ENCODE results near the gene DEPDC5.

DEPDC5 gene

GRCh38 chr22:31895411-31896123 is 141.7 kb downstream of the DEPDC5 start:
- no peak for DNase-seq (ENCODE audit: low read depth)

- no peak for DNase-seq (ENCODE audit: low read depth)
Observed at GRCh38 chr22:31896472-31896871, 142.7 kb downstream of the DEPDC5 start.

GRCh38 chr22:31897842-31898805 is 144.3 kb downstream of the DEPDC5 start:
- no peak for DNase-seq (ENCODE audit: low read depth)

GRCh38 chr22:31898926-31899325 is 145.1 kb downstream of the DEPDC5 start:
- DNase-seq (ENCODE audit: low read depth), result no peak

GRCh38 chr22:31899669-31900068 is 145.8 kb downstream of the DEPDC5 start:
- DNase-seq (ENCODE audit: low read depth), result no peak

- no peak for DNase-seq (ENCODE audit: low read depth)
Observed at GRCh38 chr22:31901388-31902137, 147.7 kb downstream of the DEPDC5 start.

- DNase-seq (ENCODE audit: low read depth), result no peak
Observed at GRCh38 chr22:31904651-31905050, 150.8 kb downstream of the DEPDC5 start.

- DNase-seq (ENCODE audit: low read depth), result no peak
Observed at GRCh38 chr22:31905356-31905755, 151.5 kb downstream of the DEPDC5 start.

- DNase-seq (ENCODE audit: low read depth), result no peak
Observed at GRCh38 chr22:31906086-31906485, 152.3 kb downstream of the DEPDC5 start.

- no peak for DNase-seq (ENCODE audit: low read depth)
Observed at GRCh38 chr22:31906569-31906968, 152.8 kb downstream of the DEPDC5 start.

- no peak for DNase-seq (ENCODE audit: low read depth)
Observed at GRCh38 chr22:31909977-31910376, 156.2 kb downstream of the DEPDC5 start.

GRCh38 chr22:31911565-31912406 is 158.0 kb downstream of the DEPDC5 start:
- DNase-seq (ENCODE audit: low read depth), result no peak

GRCh38 chr22:31912407-31912743 is 158.6 kb downstream of the DEPDC5 start:
- no peak for DNase-seq (ENCODE audit: low read depth)

GRCh38 chr22:31915586-31915985 is 161.8 kb downstream of the DEPDC5 start:
- DNase-seq (ENCODE audit: low read depth), result no peak

GRCh38 chr22:31917227-31917921 is 163.6 kb downstream of the DEPDC5 start:
- DNase-seq (ENCODE audit: low read depth), result no peak

- DNase-seq (ENCODE audit: low read depth), result no peak
Observed at GRCh38 chr22:31919730-31920129, 165.9 kb downstream of the DEPDC5 start.

- no peak for DNase-seq (ENCODE audit: low read depth)
Observed at GRCh38 chr22:31920306-31920705, 166.5 kb downstream of the DEPDC5 start.

GRCh38 chr22:31921106-31921505 is 167.3 kb downstream of the DEPDC5 start:
- DNase-seq (ENCODE audit: low read depth), result no peak

- DNase-seq (ENCODE audit: low read depth), result no peak
Observed at GRCh38 chr22:31922534-31922933, 168.7 kb downstream of the DEPDC5 start.

GRCh38 chr22:31923136-31923535 is 169.3 kb downstream of the DEPDC5 start:
- no peak for DNase-seq (ENCODE audit: low read depth)

- no peak for DNase-seq (ENCODE audit: low read depth)
Observed at GRCh38 chr22:31923747-31924146, 169.9 kb downstream of the DEPDC5 start.
